ENCODE results near the gene NTSR2. TPM values are rescaled to one million over a fixed set of nuclear protein-coding genes. Genes with fewer than 3 reads are reported as not detected.
A peak's percentile ranks its signal among the peaks of the same experiment; 100 is the strongest.

The NTSR2 gene
- total and polyA plus RNA-seq, 2 donors from 2014 or later, result not detected

GRCh38 chr2:11616097-11616687, 53.8 kb downstream of the NTSR2 start:
- Histone ChIP-seq H3K27me3 (ENCODE audit: control insufficient read depth, insufficient read depth, low read length) (no peaks in the 10 kb centered on the region), H3K27ac (ENCODE audit: low read depth in 2 of 2, low read length in 2 of 2) (no peak overlapping the region), H3K36me3 (ENCODE audit: control insufficient read depth in 2 of 3, insufficient read depth in 3 of 3, low read length in 3 of 3) (peaks cover 0 to 2% (median 0%) of the 10 kb centered on the region in 3 donors), H3K4me1 (ENCODE audit: control insufficient read depth in 2 of 3, insufficient read depth in 2 of 3, low read depth in 1 of 3, low read length in 3 of 3) (no peaks in the 10 kb centered on the region), H3K9ac (ENCODE audit: low read length in 3 of 3) (no peak overlapping the region), H3K9me3 (ENCODE audit: control insufficient read depth in 2 of 3, insufficient read depth in 1 of 3, low read length in 3 of 3) (no peaks in the 10 kb centered on the region), H3K4me3 (ENCODE audit: low read length in 3 of 3) (no peak overlapping the region)
- no peak for TF ChIP-seq CTCF (IDR thresholded peaks at IDR 0.05; ENCODE audit: borderline replicate concordance, extremely low read depth, insufficient read depth)
- DNase-seq (peak in 1 of 5 donors; percentile 29), FAIRE-seq (no peak)
- intact Hi-C loops (cut with DNase I), result no loop called here

GRCh38 chr2:11615209-11615608, 54.8 kb downstream of the NTSR2 start:
- Histone ChIP-seq H3K4me1 (ENCODE audit: control insufficient read depth in 2 of 3, insufficient read depth in 2 of 3, low read depth in 1 of 3, low read length in 3 of 3) (no peaks in the 10 kb centered on the region), H3K9ac (ENCODE audit: low read length in 3 of 3) (no peak overlapping the region), H3K9me3 (ENCODE audit: control insufficient read depth in 2 of 3, insufficient read depth in 1 of 3, low read length in 3 of 3) (no peaks in the 10 kb centered on the region), H3K4me3 (ENCODE audit: low read length in 3 of 3) (no peak overlapping the region), H3K27ac (ENCODE audit: low read depth in 2 of 2, low read length in 2 of 2) (no peak overlapping the region), H3K27me3 (ENCODE audit: control insufficient read depth, insufficient read depth, low read length) (no peaks in the 10 kb centered on the region), H3K36me3 (ENCODE audit: control insufficient read depth in 2 of 3, insufficient read depth in 3 of 3, low read length in 3 of 3) (peaks cover 0 to 2% (median 0%) of the 10 kb centered on the region in 3 donors)
- TF ChIP-seq CTCF (IDR thresholded peaks at IDR 0.05; ENCODE audit: borderline replicate concordance, extremely low read depth, insufficient read depth), result no peak
- no peak for FAIRE-seq
- intact Hi-C loops (cut with DNase I), result no loop called here
- peak in 1 of 5 donors; percentile 21 for DNase-seq

GRCh38 chr2:11613297-11613696, 56.7 kb downstream of the NTSR2 start:
- no peaks in the 10 kb centered on the region for H3K4me1 ChIP-seq (ENCODE audit: control insufficient read depth in 2 of 3, insufficient read depth in 2 of 3, low read depth in 1 of 3, low read length in 3 of 3)
- H3K9ac ChIP-seq (ENCODE audit: low read length in 3 of 3), result no peak overlapping the region
- peak in 1 of 5 donors; percentile 5 for DNase-seq
- intact Hi-C loops (cut with DNase I), result no loop called here
- H3K36me3 ChIP-seq (ENCODE audit: control insufficient read depth in 2 of 3, insufficient read depth in 3 of 3, low read length in 3 of 3), result peaks cover 0 to 2% (median 0%) of the 10 kb centered on the region in 3 donors
- no peak overlapping the region for H3K4me3 ChIP-seq (ENCODE audit: low read length in 3 of 3)
- no peak for TF ChIP-seq CTCF (IDR thresholded peaks at IDR 0.05; ENCODE audit: borderline replicate concordance, extremely low read depth, insufficient read depth)
- H3K9me3 ChIP-seq (ENCODE audit: control insufficient read depth in 2 of 3, insufficient read depth in 1 of 3, low read length in 3 of 3), result no peaks in the 10 kb centered on the region
- no peaks in the 10 kb centered on the region for H3K27me3 ChIP-seq (ENCODE audit: control insufficient read depth, insufficient read depth, low read length)
- no peak overlapping the region for H3K27ac ChIP-seq (ENCODE audit: low read depth in 2 of 2, low read length in 2 of 2)
- FAIRE-seq, result no peak

All from kidney (tissue), 14 donors.